ENCODE measurements around the gene HDAC5.

GRCh38 chr17:44119062-44119461, 4.4 kb downstream of the HDAC5 start:
- no peak for TF ChIP-seq CTCF (IDR thresholded peaks at IDR 0.05)
- TF ChIP-seq POLR2A (IDR thresholded peaks at IDR 0.05): peak in 1 of 3 donors; percentile 10

Data from body of pancreas (tissue), 4 donors.